ENCODE results near the gene PEBP1.

PEBP1 gene

GRCh38 chr12:118136559-118137003 lies 657 bp downstream of the PEBP1 start:
- TF ChIP-seq ZFX (IDR thresholded peaks at IDR 0.05; ENCODE audit: borderline replicate concordance) (no peak), CTCF (IDR thresholded peaks at IDR 0.05) (no peak)
- H3K27ac ChIP-seq: peak overlapping the region; percentile 74

DNA sequence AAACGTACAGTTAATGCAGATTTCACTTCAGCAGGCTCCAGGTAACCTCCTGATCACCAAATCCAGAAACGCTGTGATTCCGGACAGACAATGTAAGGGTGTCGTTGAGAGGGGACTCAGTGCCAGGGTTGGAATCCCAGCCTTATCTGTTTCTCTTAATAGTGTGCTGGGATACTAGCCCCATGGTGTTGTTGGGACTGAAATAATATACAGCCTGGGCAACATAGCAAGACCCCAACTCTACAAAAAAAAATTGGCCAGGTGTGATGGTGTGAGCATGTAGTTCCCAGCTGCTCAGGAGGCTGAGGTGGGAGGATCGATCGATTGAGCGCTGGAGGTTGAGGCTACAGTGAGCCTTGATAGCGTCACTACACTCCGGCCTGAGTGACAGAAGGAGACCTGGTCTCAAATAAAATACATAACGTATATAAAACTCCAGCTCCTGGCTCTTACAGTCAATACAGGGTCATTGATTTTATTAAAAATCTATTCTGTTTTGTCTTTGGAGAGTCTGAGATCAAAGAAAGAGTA lies 1.3 kb downstream of the PEBP1 start:
- TF ChIP-seq ZFX (IDR thresholded peaks at IDR 0.05; ENCODE audit: borderline replicate concordance) (no peak), CTCF (IDR thresholded peaks at IDR 0.05) (no peak)
- peak overlapping the region; percentile 74 for H3K27ac ChIP-seq

DNA sequence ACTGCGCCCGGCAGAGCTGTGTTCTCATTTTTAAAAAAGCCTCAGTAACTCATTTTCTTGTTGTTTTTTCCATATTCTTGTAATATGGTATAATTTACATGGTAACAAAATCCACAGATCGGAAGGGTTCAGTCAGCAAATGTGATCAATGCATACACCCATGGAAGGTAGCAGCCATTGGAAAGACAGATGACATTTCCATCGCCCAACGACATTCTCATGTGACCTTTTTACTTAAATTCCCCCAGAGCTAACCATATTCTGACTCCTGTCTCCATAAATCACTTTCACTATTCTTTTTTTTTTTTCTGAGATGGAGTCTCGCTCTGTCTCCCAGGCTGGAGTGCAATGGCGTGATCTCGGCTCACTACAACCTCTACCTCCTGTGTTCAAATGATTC lies 4.9 kb downstream of the PEBP1 start:
- H3K27ac ChIP-seq: no peak overlapping the region
- TF ChIP-seq ZFX (IDR thresholded peaks at IDR 0.05; ENCODE audit: borderline replicate concordance) (no peak), CTCF (IDR thresholded peaks at IDR 0.05) (no peak)

DNA sequence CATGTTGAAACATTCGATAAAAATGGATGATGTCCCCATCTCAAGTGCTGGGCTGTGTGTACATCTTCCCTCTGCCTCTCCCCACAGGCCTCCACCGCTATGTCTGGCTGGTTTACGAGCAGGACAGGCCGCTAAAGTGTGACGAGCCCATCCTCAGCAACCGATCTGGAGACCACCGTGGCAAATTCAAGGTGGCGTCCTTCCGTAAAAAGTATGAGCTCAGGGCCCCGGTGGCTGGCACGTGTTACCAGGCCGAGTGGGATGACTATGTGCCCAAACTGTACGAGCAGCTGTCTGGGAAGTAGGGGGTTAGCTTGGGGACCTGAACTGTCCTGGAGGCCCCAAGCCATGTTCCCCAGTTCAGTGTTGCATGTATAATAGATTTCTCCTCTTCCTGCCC lies 8.6 kb downstream of the PEBP1 start:
- TF ChIP-seq ZFX (IDR thresholded peaks at IDR 0.05; ENCODE audit: borderline replicate concordance) (no peak), CTCF (IDR thresholded peaks at IDR 0.05) (no peak)
- no peak overlapping the region for H3K27ac ChIP-seq

DNA sequence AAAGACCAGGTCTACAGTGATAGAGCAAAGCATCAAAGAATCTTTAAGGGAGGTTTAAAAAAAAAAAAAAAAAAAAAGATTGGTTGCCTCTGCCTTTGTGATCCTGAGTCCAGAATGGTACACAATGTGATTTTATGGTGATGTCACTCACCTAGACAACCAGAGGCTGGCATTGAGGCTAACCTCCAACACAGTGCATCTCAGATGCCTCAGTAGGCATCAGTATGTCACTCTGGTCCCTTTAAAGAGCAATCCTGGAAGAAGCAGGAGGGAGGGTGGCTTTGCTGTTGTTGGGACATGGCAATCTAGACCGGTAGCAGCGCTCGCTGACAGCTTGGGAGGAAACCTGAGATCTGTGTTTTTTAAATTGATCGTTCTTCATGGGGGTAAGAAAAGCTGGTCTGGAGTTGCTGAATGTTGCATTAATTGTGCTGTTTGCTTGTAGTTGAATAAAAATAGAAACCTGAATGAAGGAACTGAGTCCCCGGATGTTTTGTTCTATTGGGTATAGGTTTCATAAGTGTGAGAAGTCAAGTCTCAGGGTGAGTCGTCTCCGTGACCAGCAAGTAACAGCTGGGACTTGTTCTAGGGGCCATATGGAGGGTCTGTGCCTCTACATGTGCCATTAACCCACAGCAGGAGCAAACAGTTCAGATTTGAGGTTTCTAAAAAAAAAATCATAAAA lies 9.3 kb downstream of the PEBP1 start:
- H3K27ac ChIP-seq: no peak overlapping the region

GRCh38 chr12:118145798-118146156 lies 9.9 kb downstream of the PEBP1 start:
- no peak overlapping the region for H3K27ac ChIP-seq
- no peak for TF ChIP-seq ZFX (IDR thresholded peaks at IDR 0.05; ENCODE audit: borderline replicate concordance)
- TF ChIP-seq CTCF (IDR thresholded peaks at IDR 0.05): no peak

More for the DNA sequence above, 9.3 kb downstream of the PEBP1 start:
- no peak for TF ChIP-seq ZFX (IDR thresholded peaks at IDR 0.05; ENCODE audit: borderline replicate concordance)
- TF ChIP-seq CTCF (IDR thresholded peaks at IDR 0.05): no peak

DNA sequence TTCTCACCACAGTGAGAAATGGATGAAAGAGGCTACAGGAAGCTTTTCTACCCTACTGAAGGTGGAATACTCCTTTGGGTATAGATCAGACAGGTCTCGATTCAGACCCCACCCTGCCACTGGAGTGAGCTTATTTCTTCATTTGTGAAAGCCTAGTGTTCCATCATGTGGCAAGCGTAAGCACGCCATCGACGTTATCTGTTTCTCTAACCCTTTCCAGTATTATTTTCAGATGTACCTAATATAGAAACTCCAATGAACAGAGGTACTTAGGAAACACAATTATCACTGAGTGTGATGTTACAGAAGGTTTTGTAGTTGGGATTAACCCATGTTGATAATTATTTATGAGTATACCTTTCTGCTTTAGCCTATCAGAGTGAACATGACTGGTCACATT lies 12.4 kb downstream of the PEBP1 start:
- H3K27ac ChIP-seq: peak overlapping the region; percentile 9; the same call in 1 of the 2 replicates
- TF ChIP-seq ZFX (IDR thresholded peaks at IDR 0.05; ENCODE audit: borderline replicate concordance) (no peak), CTCF (IDR thresholded peaks at IDR 0.05) (no peak)
